Subcutaneous abdominal adipose tissue (tissue), 5 donors: ENCODE results near the gene AIPL1.

Source experiments
- H3K27ac ChIP-seq: one replicate; pipeline ENCODE4 v1.7.0; 2013; ENCODE audit warnings: low read depth, mild to moderate bottlenecking, inconsistent platforms, low read length, moderate library complexity
- H3K27me3 ChIP-seq, 5 donors: one replicate each; pipeline ENCODE4 v1.7.0; 2013; ENCODE audit warnings: low read length in 5 of 5, inconsistent platforms in 1 of 5; ENCODE audit not compliant: control insufficient read depth in 5 of 5, insufficient read depth in 4 of 5
- H3K36me3 ChIP-seq, 5 donors: one replicate each; pipeline ENCODE4 v1.7.0; 2013; ENCODE audit warnings: low read length in 5 of 5; ENCODE audit not compliant: control insufficient read depth in 5 of 5, insufficient read depth in 5 of 5
- H3K4me1 ChIP-seq, 5 donors: one replicate each; pipeline ENCODE4 v1.7.0; 2013; ENCODE audit warnings: low read length in 5 of 5, mild to moderate bottlenecking in 3 of 5, moderate library complexity in 1 of 5; ENCODE audit not compliant: control insufficient read depth in 5 of 5, insufficient read depth in 5 of 5
- H3K4me3 ChIP-seq, 5 donors: one replicate each; pipeline ENCODE4 v1.7.0; 2013; ENCODE audit warnings: low read length in 5 of 5, low read depth in 1 of 5
- H3K9ac ChIP-seq, 5 donors: one replicate each; pipeline ENCODE4 v1.7.0; 2013; ENCODE audit warnings: low read length in 5 of 5, mild to moderate bottlenecking in 4 of 5, moderate library complexity in 3 of 5
- H3K9me3 ChIP-seq, 5 donors: one replicate each; pipeline ENCODE4 v1.7.0; 2013; ENCODE audit warnings: low read length in 5 of 5; ENCODE audit not compliant: control insufficient read depth in 5 of 5
- donor health status: healthy.
- donor health status: healthy.
- donor health status: healthy.
- donor health status: healthy.
- donor health status: healthy.

AIPL1 gene

DNA sequence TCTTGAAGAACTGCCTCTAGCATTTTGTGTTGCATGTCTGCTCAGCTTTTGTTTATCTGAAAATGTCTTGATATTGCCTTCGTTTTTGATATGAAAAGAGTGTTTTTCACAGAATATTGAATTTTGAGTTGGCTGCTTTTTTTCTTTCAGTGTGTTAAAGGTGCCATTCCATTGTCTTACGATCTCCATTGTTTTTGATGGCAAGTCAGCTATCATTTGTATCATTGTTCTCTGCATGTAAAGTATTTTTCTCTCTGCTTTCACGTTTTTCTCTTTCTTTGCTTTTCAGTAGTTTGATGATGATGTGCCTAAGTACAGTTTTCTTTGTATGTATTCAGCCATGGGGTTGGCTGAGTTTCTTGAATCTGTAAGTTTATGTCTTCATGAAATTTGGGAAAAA, 57.0 kb downstream of the AIPL1 start:
- Histone ChIP-seq H3K36me3 (no peaks in the 10 kb centered on the region), H3K27me3 (peaks cover 0 to 16% (median 2%) of the 10 kb centered on the region in 5 donors), H3K9me3 (peaks cover 0 to 9% (median 3%) of the 10 kb centered on the region in 5 donors), H3K4me1 (peaks cover 0 to 6% (median 0%) of the 10 kb centered on the region in 5 donors), H3K27ac (no peak overlapping the region), H3K9ac (no peak overlapping the region), H3K4me3 (no peak overlapping the region)

DNA sequence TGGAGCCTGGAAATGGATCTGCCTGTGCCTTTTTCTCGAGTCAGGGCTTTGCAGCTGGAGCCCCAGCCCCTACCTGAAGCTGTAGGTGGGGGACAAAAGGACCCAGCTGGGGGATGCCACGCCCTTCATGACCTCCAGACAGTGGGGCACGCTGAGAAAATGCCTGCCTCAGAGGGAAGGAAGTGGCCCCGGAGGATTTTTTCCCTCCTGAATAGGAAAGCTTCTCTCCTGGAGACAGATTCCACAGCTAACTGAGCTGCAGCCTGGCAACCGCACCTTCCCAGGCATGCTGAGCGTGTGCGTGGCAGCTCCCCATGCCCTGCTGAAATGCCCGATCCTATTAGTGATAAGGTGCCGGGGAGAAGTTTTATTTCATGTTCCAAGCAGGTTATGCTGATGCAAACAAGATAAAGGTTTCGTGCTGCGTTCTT, 58.0 kb downstream of the AIPL1 start:
- Histone ChIP-seq H3K4me3 (no peak overlapping the region), H3K36me3 (no peaks in the 10 kb centered on the region), H3K4me1 (peaks cover 0 to 6% (median 0%) of the 10 kb centered on the region in 5 donors), H3K9ac (no peak overlapping the region), H3K9me3 (peaks cover 0 to 9% (median 3%) of the 10 kb centered on the region in 5 donors), H3K27ac (no peak overlapping the region), H3K27me3 (peaks cover 0 to 12% (median 2%) of the 10 kb centered on the region in 5 donors)

DNA sequence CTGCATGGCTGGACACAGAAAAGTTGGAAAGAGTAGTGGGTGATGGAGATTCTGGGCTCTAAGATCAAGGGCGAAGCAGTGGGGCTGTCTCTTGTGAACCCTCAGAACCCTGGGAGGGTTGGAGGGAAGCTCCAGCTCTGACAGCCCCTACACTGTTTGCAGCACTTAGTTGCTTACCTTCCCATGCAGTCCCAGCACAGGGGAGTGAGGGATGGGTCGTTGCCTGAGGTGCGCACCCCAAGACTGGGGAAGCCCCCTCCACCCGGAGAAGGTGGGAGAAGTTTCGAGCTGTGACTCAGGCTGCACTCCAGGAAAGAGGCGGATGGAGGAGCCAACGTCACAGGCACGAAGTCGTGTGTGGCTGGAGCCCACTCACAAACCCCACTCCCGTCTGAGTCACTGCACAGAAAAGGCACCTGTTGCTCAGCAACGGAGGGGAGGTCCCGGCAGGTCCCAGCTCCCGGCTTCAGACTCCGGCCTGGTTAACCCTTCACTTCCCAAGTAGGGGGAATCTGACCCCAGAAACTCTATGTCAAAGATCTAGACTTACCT, 60.1 kb downstream of the AIPL1 start:
- no peak overlapping the region for H3K4me3 ChIP-seq
- H3K27ac ChIP-seq: no peak overlapping the region
- H3K9ac ChIP-seq: no peak overlapping the region
- peaks cover 0 to 12% (median 0%) of the 10 kb centered on the region in 5 donors for H3K27me3 ChIP-seq
- H3K36me3 ChIP-seq: no peaks in the 10 kb centered on the region
- peaks cover 0 to 9% (median 3%) of the 10 kb centered on the region in 5 donors for H3K9me3 ChIP-seq
- peaks cover 0 to 6% (median 0%) of the 10 kb centered on the region in 5 donors for H3K4me1 ChIP-seq

DNA sequence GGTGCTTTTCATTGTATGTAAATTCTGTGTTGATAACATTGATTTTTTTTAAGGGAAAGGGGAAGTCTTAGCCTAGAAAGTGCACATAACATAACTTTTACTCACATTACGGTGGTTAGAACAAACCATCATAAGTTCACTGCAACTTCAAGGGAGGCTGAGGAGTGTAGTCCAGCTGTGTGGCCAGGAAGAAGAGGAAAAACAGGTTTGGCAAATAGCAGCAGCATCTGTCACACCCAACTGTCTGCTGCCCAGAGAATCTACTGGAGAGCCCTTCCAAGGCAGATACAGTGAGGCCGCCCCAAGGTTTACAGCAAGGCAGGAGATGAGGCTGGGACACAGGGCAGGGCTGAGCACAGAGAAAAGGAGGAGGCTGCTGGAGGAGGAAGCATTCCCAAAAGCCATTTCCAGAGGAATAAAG, 60.6 kb downstream of the AIPL1 start:
- H3K4me3 ChIP-seq: no peak overlapping the region
- no peaks in the 10 kb centered on the region for H3K36me3 ChIP-seq
- peaks cover 0 to 8% (median 3%) of the 10 kb centered on the region in 5 donors for H3K9me3 ChIP-seq
- peaks cover 0 to 12% (median 0%) of the 10 kb centered on the region in 5 donors for H3K27me3 ChIP-seq
- no peak overlapping the region for H3K9ac ChIP-seq
- peaks cover 0 to 6% (median 0%) of the 10 kb centered on the region in 5 donors for H3K4me1 ChIP-seq
- no peak overlapping the region for H3K27ac ChIP-seq
